Astrocyte (in vitro differentiated cells and primary cell): ENCODE results near the gene FSTL1.

Experiments
- CTCF ChIP-seq: IDR thresholded peaks from 2 replicates; pipeline ENCODE4 v1.5.1; 2011; ENCODE audit warnings: low read depth, mild to moderate bottlenecking, inconsistent platforms, low read length, moderate library complexity; ENCODE audit not compliant: insufficient read depth
- EZH2 ChIP-seq: IDR thresholded peaks from 2 replicates; pipeline ENCODE4 v1.6.1; 2012; ENCODE audit warnings: mild to moderate bottlenecking, low read length, inconsistent platforms; ENCODE audit not compliant: insufficient read depth

- TF ChIP-seq CTCF: no peak
- TF ChIP-seq EZH2: no peak
Observed at GRCh38 chr3:120382941-120383447, 67.8 kb downstream of the FSTL1 start.
